Amniotic epithelial cell (primary cell): Measurements from ENCODE around the gene H2AZ2.
"Not testable (repeated sequence)": the region's sequence is repeated elsewhere in the genome, so short reads cannot be mapped to it uniquely, and the experiment has no call there.

ENCODE experiments used
- DNase-seq: peaks from one replicate; pipeline ENCODE4 v3.0.0-alpha.2; 2010; ENCODE audit warnings: low read depth

H2AZ2 gene

GRCh38 chr7:44870780-44871179, 22.9 kb upstream of the H2AZ2 start:
- DNase-seq, result not testable (repeated sequence)

GRCh38 chr7:44870336-44870735, 22.4 kb upstream of the H2AZ2 start:
- not testable (repeated sequence) for DNase-seq

- peak; percentile 92 for DNase-seq
These were observed 19.4 kb upstream of the H2AZ2 start for GRCh38 chr7:44867073-44867995.

- DNase-seq, result peak; percentile 54
These were observed 14.1 kb upstream of the H2AZ2 start for GRCh38 chr7:44861949-44862348.

GRCh38 chr7:44858161-44858560, 10.3 kb upstream of the H2AZ2 start:
- DNase-seq, result no peak

- no peak for DNase-seq
These were observed 6.9 kb upstream of the H2AZ2 start for GRCh38 chr7:44854644-44855364.

GRCh38 chr7:44853391-44853790, 5.5 kb upstream of the H2AZ2 start:
- DNase-seq, result peak; percentile 39

GRCh38 chr7:44852590-44852989, 4.7 kb upstream of the H2AZ2 start:
- DNase-seq, result no peak

- peak; percentile 98 for DNase-seq
These were observed 2.1 kb upstream of the H2AZ2 start for GRCh38 chr7:44849885-44850544.

GRCh38 chr7:44849259-44849884, 1.5 kb upstream of the H2AZ2 start:
- DNase-seq, result no peak

GRCh38 chr7:44847509-44847919, 373 bp downstream of the H2AZ2 start:
- DNase-seq, result peak; percentile 87

- DNase-seq, result no peak
These were observed 925 bp downstream of the H2AZ2 start for GRCh38 chr7:44846816-44847508.

- DNase-seq, result not testable (repeated sequence)
These were observed 1.5 kb downstream of the H2AZ2 start for GRCh38 chr7:44846390-44846789.

GRCh38 chr7:44845451-44845850, 2.4 kb downstream of the H2AZ2 start:
- no peak for DNase-seq

GRCh38 chr7:44843440-44843839, 4.4 kb downstream of the H2AZ2 start:
- not testable (repeated sequence) for DNase-seq

GRCh38 chr7:44842675-44843074, 5.2 kb downstream of the H2AZ2 start:
- DNase-seq, result not testable (repeated sequence)

GRCh38 chr7:44838751-44839150, 9.1 kb downstream of the H2AZ2 start:
- DNase-seq, result no peak

GRCh38 chr7:44827567-44827966, 20.3 kb downstream of the H2AZ2 start:
- DNase-seq, result no peak

- peak; percentile 54 for DNase-seq
These were observed 22.9 kb downstream of the H2AZ2 start for GRCh38 chr7:44824894-44825526.

- DNase-seq, result no peak
These were observed 24.6 kb downstream of the H2AZ2 start for GRCh38 chr7:44823255-44823781.

GRCh38 chr7:44819292-44819691, 28.6 kb downstream of the H2AZ2 start:
- DNase-seq, result no peak
